GM21528 (cell line): ENCODE measurements around the gene SHMT1.
"Not testable (repeated sequence)": the region's sequence is repeated elsewhere in the genome, so short reads cannot be mapped to it uniquely, and the experiment has no call there.

Source experiments
- ATAC-seq: cut with Tn5 transposase; IDR thresholded peaks from one replicate; pipeline ENCODE4 v1.9.1; 2021; ENCODE audit warnings: mild to moderate bottlenecking, moderate library complexity; ENCODE audit not compliant: unreplicated experiment, low FRiP score

SHMT1 gene

GRCh38 chr17:18363101-18364049 is at the start of gene SHMT1:
Gene SHMT1, minus strand, starts transcription at chr17:18363550. Its CDS starts 7,569 bp downstream, at chr17:18355981.
- peak; percentile 95 for ATAC-seq

- ATAC-seq, result not testable (repeated sequence)
Observed at GRCh38 chr17:18412001-18412538, 48.7 kb upstream of the SHMT1 start.

GRCh38 chr17:18411377-18411864 is 48.1 kb upstream of the SHMT1 start:
- not testable (repeated sequence) for ATAC-seq

- ATAC-seq, result not testable (repeated sequence)
Observed at GRCh38 chr17:18410736-18411135, 47.4 kb upstream of the SHMT1 start.

- ATAC-seq, result not testable (repeated sequence)
Observed at GRCh38 chr17:18409321-18409720, 46.0 kb upstream of the SHMT1 start.

- ATAC-seq, result not testable (repeated sequence)
Observed at GRCh38 chr17:18408906-18409305, 45.6 kb upstream of the SHMT1 start.

- ATAC-seq, result not testable (repeated sequence)
Observed at GRCh38 chr17:18403604-18404003, 40.3 kb upstream of the SHMT1 start.

GRCh38 chr17:18403166-18403565 is 39.8 kb upstream of the SHMT1 start:
- ATAC-seq, result not testable (repeated sequence)

- not testable (repeated sequence) for ATAC-seq
Observed at GRCh38 chr17:18401872-18402590, 38.7 kb upstream of the SHMT1 start.

- ATAC-seq, result not testable (repeated sequence)
Observed at GRCh38 chr17:18388728-18389127, 25.4 kb upstream of the SHMT1 start.

GRCh38 chr17:18388266-18388665 is 24.9 kb upstream of the SHMT1 start:
- ATAC-seq, result not testable (repeated sequence)

- not testable (repeated sequence) for ATAC-seq
Observed at GRCh38 chr17:18387583-18387982, 24.2 kb upstream of the SHMT1 start.

GRCh38 chr17:18384271-18384670 is 20.9 kb upstream of the SHMT1 start:
- not testable (repeated sequence) for ATAC-seq

- not testable (repeated sequence) for ATAC-seq
Observed at GRCh38 chr17:18383079-18383481, 19.7 kb upstream of the SHMT1 start.

GRCh38 chr17:18382441-18383078 is 19.2 kb upstream of the SHMT1 start:
- ATAC-seq, result no peak

- no peak for ATAC-seq
Observed at GRCh38 chr17:18381953-18382245, 18.5 kb upstream of the SHMT1 start.

- ATAC-seq, result no peak
Observed at GRCh38 chr17:18381158-18381952, 18.0 kb upstream of the SHMT1 start.

- ATAC-seq, result no peak
Observed at GRCh38 chr17:18380471-18381157, 17.3 kb upstream of the SHMT1 start.
